Glomerular endothelial cell (primary cell): ENCODE results near the gene GRP. TPM values are rescaled to one million over a fixed set of nuclear protein-coding genes. Genes with fewer than 3 reads are reported as not detected.

ENCODE experiments used
- DNase-seq: peaks from one replicate; pipeline ENCODE4 v3.0.0-alpha.2; 2011; ENCODE audit warnings: low read depth, low spot score; ENCODE audit errors: extremely low read depth
- total RNA-seq: library from RNA; depleted of rRNA; stranded (reverse); fragments of >200 nt; gene quantifications from 2 replicates; pipeline ENCODE4 v1.2.3, GENCODE V29; 2015

The GRP gene
- not detected in 2 replicates for total RNA-seq

GRCh38 chr18:59219672-59220163 is at the start of gene GRP:
GRP (plus strand) TSS chr18:59220158; CDS start chr18:59220266, 108 bp downstream.
- DNase-seq, result no peak

DNA sequence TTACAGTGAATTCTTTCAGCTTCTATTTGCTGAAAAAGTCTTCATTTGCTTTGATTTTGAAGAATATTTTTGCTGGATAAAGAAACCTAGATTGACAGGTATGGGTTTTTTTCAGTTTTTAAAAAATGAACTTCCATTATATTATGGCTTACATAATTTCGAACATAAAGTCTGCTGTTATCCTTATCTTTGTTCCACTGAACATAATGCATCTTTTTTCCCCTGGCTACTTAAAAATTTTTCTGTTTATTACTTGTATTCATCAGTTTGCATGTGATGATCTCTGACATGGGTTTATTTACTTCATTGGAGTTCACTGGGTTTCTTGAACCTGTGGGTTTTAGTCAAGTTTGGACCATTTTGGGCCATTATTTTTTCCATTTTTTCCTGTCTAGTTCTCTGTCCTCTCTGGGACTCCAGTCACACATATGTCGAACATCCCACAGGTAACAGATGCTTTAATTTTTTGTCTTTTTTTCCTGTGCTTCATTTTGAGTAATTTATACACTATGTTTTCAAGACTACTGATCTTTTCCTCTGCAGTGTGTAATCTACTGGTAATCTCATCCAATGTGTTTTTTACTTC is 47.2 kb upstream of the GRP start:
- DNase-seq, result no peak

GRCh38 chr18:59177485-59177884 is 42.5 kb upstream of the GRP start:
- DNase-seq, result no peak

- no peak for DNase-seq
Observed at GRCh38 chr18:59180150-59180845, 39.7 kb upstream of the GRP start.

DNA sequence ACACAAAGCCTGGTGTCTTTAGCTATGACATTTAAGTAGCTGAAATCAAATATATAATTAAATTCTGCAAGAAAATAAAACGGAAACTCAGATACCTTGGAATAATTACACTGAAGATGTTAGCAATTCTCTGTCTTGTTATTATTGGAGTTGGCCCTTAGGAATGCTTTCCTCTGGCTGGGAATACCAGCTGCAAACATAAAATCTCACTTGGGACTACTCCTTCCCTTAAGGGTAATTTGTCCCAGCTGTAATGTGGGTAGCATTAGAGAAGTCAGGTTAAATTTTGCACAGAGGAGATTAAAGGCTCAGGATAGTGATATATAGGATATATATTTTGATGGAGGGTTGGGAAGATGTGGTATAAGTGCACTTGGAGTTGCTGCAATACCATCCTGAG is 37.3 kb upstream of the GRP start:
- DNase-seq, result no peak

DNA sequence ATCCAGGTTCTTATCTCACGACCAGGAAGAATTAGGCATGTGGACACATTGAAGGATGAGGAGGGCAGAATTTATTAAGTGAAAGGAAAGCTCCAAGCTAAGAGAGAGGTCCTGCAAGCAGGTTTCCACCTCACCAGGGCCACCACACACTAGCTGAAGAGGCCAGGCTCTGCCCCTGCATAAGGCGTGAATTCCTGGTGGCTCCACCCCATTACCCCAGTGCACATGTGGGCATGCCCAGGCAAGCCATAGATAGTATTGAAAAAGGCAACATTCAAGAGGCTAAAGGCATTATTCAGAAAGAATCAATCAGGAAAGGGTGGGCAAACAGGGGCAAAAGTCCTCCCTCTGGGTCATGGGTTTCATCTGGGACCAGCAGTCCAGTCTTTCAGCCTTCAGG is 30.9 kb upstream of the GRP start:
- DNase-seq, result no peak

GRCh38 chr18:59189746-59190145 is 30.2 kb upstream of the GRP start:
- DNase-seq, result no peak

DNA sequence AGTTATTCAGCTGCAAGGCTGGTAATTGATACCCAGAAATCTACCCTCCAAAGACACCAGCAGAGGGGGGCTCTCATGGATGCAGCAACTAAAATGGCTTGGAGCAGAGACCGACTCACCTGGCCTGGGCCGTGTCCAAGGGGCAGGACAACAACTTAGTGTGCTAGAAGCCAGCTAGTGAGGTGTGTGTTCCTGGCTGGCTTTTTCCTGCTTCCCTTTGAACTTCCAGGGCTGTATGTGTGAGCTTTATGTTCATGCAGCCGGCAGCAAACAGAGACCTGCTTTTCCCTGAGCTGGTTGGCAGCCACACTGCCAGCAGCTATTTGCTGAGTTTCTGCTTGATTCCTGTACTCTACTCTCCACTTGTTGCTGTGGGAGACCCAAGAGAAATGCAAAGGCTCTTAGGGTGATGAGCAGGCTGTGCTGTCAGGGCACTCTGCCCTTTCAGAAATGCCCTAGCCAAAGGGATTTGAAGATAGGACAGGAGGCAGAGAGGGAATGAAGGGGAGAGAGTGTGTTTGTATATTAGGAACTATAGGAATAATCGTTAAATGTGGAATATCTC is 23.7 kb upstream of the GRP start:
- no peak for DNase-seq

- DNase-seq, result no peak
Observed at GRCh38 chr18:59197636-59198035, 22.3 kb upstream of the GRP start.

GRCh38 chr18:59198215-59198614 is 21.7 kb upstream of the GRP start:
- DNase-seq, result no peak

DNA sequence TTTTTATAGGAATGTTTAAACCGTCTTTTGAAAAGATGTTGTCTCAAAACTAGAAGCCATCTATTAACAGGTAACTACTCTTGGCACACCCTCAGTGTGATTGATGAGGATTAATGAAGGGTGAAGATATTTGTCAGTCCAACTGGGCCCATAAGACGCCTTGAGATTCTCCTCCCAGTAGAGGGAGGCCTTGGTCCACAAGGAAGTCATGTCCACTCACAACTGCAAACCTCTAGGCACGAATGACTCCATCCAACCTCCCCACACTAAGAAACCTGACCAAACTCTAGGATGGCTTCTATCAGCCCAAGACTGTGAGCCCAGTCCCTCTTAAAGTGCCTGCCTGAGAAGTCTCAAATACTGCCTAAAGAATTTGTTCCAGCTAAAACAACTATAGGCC is 19.2 kb upstream of the GRP start:
- no peak for DNase-seq

DNA sequence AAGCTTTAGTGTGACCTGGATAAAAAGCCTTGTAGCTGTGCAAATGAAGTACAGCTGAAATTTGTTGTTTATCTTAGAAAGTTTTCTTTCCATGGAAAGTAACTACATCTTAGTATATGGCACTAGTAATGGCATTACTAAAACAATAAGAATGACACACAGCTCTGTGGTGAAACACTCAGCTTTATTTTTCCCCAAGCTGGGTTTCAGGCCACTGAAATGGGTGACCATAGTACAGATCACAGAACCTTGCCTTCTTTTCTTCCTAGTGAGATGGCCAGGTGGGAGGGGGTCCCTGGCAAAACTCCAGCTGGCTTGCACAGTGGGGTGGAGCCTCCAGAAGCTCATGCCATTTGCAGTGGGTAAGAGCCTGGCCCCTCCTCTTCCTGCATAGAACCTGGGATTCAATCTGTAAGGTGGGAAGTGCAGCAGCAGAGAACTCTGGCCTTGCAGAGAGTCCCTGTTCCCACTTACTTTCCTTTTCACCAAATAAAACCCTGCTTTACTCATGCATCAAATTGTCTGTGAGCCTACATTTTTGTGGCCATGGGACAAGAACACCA is 17.6 kb upstream of the GRP start:
- no peak for DNase-seq

DNA sequence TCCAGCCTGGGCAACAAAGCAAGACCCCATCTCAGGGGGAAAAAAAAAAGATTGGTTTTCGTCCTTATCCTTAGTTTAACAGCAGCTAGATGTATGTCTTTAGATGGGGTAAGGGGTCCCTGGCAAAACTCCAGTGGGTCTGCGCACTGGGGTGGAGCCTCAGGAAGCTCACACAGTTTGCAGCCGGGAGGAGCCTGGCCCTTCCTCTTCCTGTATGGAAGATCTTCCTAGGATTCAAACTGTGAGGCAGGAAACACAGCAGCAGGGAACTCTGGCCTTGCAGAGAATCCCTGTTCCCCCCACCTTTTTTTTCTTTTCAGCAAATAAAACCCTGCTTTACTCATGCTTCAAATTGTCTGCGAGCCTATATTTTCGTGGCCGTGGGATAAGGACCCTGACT is 12.5 kb upstream of the GRP start:
- no peak for DNase-seq

DNA sequence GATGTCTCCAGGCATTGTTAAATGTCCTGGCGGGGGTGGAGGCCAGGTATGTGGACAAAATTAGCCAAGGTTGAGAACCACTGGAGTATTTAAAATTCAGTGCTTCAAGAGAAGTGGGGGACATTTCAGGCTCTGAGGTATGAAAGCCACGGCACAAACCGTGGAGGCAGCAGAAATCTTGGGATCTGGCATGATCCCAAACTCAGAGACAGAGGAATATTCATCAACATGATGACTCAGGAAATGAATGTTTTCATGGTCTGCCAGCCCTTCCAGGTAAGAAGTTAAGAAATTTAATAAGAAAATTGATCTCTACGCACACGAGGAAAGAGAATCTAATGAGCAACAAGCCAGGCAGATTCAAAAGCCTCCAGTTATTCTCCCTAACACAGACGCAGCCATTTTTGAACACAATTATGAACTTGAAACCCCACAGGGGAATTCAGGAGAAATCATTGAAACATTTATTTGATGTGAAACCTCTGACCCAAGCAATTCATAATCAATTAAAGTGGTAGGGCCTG is 11.3 kb upstream of the GRP start:
- no peak for DNase-seq

- DNase-seq, result no peak
Observed at GRCh38 chr18:59210299-59210698, 9.7 kb upstream of the GRP start.

- no peak for DNase-seq
Observed at GRCh38 chr18:59211629-59212028, 8.3 kb upstream of the GRP start.

GRCh38 chr18:59218018-59218417 is 1.9 kb upstream of the GRP start:
- DNase-seq, result no peak

- DNase-seq, result no peak
Observed at GRCh38 chr18:59220164-59220783, 316 bp downstream of the GRP start.

GRCh38 chr18:59220784-59221765 is 1.1 kb downstream of the GRP start:
- no peak for DNase-seq

- no peak for DNase-seq
Observed at GRCh38 chr18:59222341-59222740, 2.4 kb downstream of the GRP start.
